IMR-90 (cell line): Measurements from ENCODE around the gene BACH1. TPM values are rescaled to one million over a fixed set of nuclear protein-coding genes. Genes with fewer than 3 reads are reported as not detected.

Source experiments
- ATAC-seq: fragments of 200-7000 bp; cut with Tn5 transposase; 2 replicates; pipeline ENCODE4 v1.9.1; 2020; ENCODE audit warnings: low read depth, mild to moderate bottlenecking, moderate library complexity
- BruUV-seq: library from RNA; stranded (reverse); fragments of 400-500 nt; replicated peaks from 2 replicates; lab custom pipeline; 2021; lab: Mats Ljungman, UMichigan
- CTCF ChIA-PET: fragments of 300-600 bp; formaldehyde crosslinking; extraction: SDS; loops from one replicate; lab custom pipeline; 2021; ENCODE audit warnings: antibody characterized with exemption; lab: Yijun Ruan, JAX
- POLR2A ChIA-PET: fragments of 300-600 bp; sonication (Branson Sonifier 250); formaldehyde crosslinking; loops from one replicate; lab custom pipeline; 2022; ENCODE audit warnings: antibody characterized with exemption; ENCODE audit not compliant: unreplicated experiment; lab: Charles Lee
- DNase-seq: peaks from one replicate; pipeline ENCODE4 v3.0.0; 2013
- H2AFZ ChIP-seq: replicated peaks from 2 replicates; pipeline ENCODE3; 2013; ENCODE audit warnings: low read length, mild to moderate bottlenecking; ENCODE audit not compliant: poor library complexity
- H2AK5ac ChIP-seq: 2 replicates; pipeline ENCODE4 v1.6.1; 2013; ENCODE audit warnings: low read depth, low read length, inconsistent platforms
- H2AK9ac ChIP-seq: replicated peaks from 2 replicates; pipeline ENCODE3; 2013; ENCODE audit warnings: mild to moderate bottlenecking, low read depth, low read length, moderate library complexity; ENCODE audit not compliant: poor library complexity
- H2BK120ac ChIP-seq: 2 replicates; pipeline ENCODE4 v1.6.1; 2013; ENCODE audit warnings: low read depth, low read length, inconsistent platforms
- H2BK15ac ChIP-seq: 3 replicates; pipeline ENCODE4 v1.6.1; 2013; ENCODE audit warnings: low read depth, low read length, inconsistent platforms
- H2BK20ac ChIP-seq: 2 replicates; pipeline ENCODE4 v1.6.1; 2013; ENCODE audit warnings: low read depth, mild to moderate bottlenecking, inconsistent platforms, low read length, moderate library complexity
- H2BK5ac ChIP-seq: 2 replicates; pipeline ENCODE4 v1.6.1; 2013; ENCODE audit warnings: mild to moderate bottlenecking, low read depth, low read length, inconsistent platforms; ENCODE audit not compliant: poor library complexity, severe bottlenecking
- H3K14ac ChIP-seq: replicated peaks from 2 replicates; pipeline ENCODE4 v1.6.1; 2013; ENCODE audit warnings: low read depth, low read length, inconsistent platforms
- H3K18ac ChIP-seq: 2 replicates; pipeline ENCODE4 v1.6.1; 2013; ENCODE audit warnings: low read depth, low read length, control low read depth
- H3K23ac ChIP-seq: 2 replicates; pipeline ENCODE4 v1.6.1; 2013; ENCODE audit warnings: low read depth, low read length, inconsistent platforms
- H3K27ac ChIP-seq: 2 replicates; pipeline ENCODE4 v1.5.1; 2013; ENCODE audit warnings: mild to moderate bottlenecking, control low read depth, low read length; ENCODE audit not compliant: insufficient read depth
- H3K27me3 ChIP-seq: 2 replicates; pipeline ENCODE4 v1.6.1; 2013; ENCODE audit warnings: low read length; ENCODE audit not compliant: control insufficient read depth, insufficient read depth
- H3K36me3 ChIP-seq: 2 replicates; pipeline ENCODE4 v1.6.1; 2013; ENCODE audit warnings: low read length, mixed read lengths; ENCODE audit not compliant: control insufficient read depth, insufficient read depth
- H3K4ac ChIP-seq: 2 replicates; pipeline ENCODE4 v1.6.1; 2013; ENCODE audit warnings: low read depth, low read length, inconsistent platforms
- H3K4me1 ChIP-seq: 2 replicates; pipeline ENCODE4 v1.6.1; 2013; ENCODE audit warnings: low read length, mixed read lengths; ENCODE audit not compliant: control insufficient read depth, insufficient read depth
- H3K4me2 ChIP-seq: 2 replicates; pipeline ENCODE4 v1.6.1; 2013; ENCODE audit warnings: low read depth, mild to moderate bottlenecking, control low read depth, low read length, moderate library complexity
- H3K4me3 ChIP-seq: 2 replicates; pipeline ENCODE4 v1.5.1; 2013; ENCODE audit warnings: low read depth, mild to moderate bottlenecking, control low read depth, low read length, moderate library complexity; ENCODE audit not compliant: insufficient read depth
- H3K56ac ChIP-seq: 2 replicates; pipeline ENCODE4 v1.6.1; 2013; ENCODE audit warnings: low read length, inconsistent platforms; ENCODE audit not compliant: insufficient read depth; ENCODE audit errors: extremely low read depth
- H3K79me1 ChIP-seq, 2 experiments: 2 replicates each; pipeline ENCODE4 v1.6.1; 2013; ENCODE audit warnings: low read length in 2 of 2, inconsistent platforms in 1 of 2, low read depth in 1 of 2
- H3K9ac ChIP-seq: 2 replicates; pipeline ENCODE4 v1.6.1; 2013; ENCODE audit warnings: low read depth, low read length, control low read depth
- H3K9me1 ChIP-seq: 2 replicates; pipeline ENCODE4 v1.6.1; 2013; ENCODE audit warnings: low read length, inconsistent platforms; ENCODE audit not compliant: insufficient read depth
- H3K9me3 ChIP-seq: 2 replicates; pipeline ENCODE4 v1.6.1; 2013; ENCODE audit warnings: low read length; ENCODE audit not compliant: control insufficient read depth, insufficient read depth
- H4K20me1 ChIP-seq: 2 replicates; pipeline ENCODE4 v1.6.1; 2013; ENCODE audit warnings: low read length, inconsistent platforms; ENCODE audit not compliant: insufficient read depth
- H4K5ac ChIP-seq: 2 replicates; pipeline ENCODE4 v1.6.1; 2013; ENCODE audit warnings: mild to moderate bottlenecking, low read depth, low read length, control low read depth
- H4K8ac ChIP-seq, 2 experiments: 2 replicates each; pipeline ENCODE4 v1.6.1; 2013; ENCODE audit warnings: low read depth in 2 of 2, low read length in 2 of 2, control low read depth in 1 of 2, inconsistent platforms in 1 of 2
- H4K91ac ChIP-seq: 2 replicates; pipeline ENCODE4 v1.6.1; 2013; ENCODE audit warnings: low read depth, low read length, inconsistent platforms; ENCODE audit not compliant: insufficient read depth
- BHLHE40 ChIP-seq: fragments of 150-350 bp; IDR thresholded peaks from 2 replicates; pipeline ENCODE4 v1.6.1; 2016; ENCODE audit warnings: mild to moderate bottlenecking, low read depth, low read length
- CEBPB ChIP-seq: IDR thresholded peaks from 2 replicates; pipeline ENCODE4 v1.6.1; 2012; ENCODE audit warnings: low read depth, low read length, improper control_type of control experiment
- CHD1 ChIP-seq: IDR thresholded peaks from 2 replicates; pipeline ENCODE4 v1.6.1; 2012; ENCODE audit warnings: low read depth, low read length, improper control_type of control experiment
- ELK1 ChIP-seq: fragments of 150-350 bp; IDR thresholded peaks from 2 replicates; pipeline ENCODE4 v1.6.1; 2016; ENCODE audit warnings: low read depth, mild to moderate bottlenecking, low read length, moderate library complexity, borderline replicate concordance
- FOS ChIP-seq: fragments of 150-350 bp; IDR thresholded peaks from 2 replicates; pipeline ENCODE4 v1.6.1; 2016; ENCODE audit warnings: low read depth, low read length
- MAFK ChIP-seq: IDR thresholded peaks from 2 replicates; pipeline ENCODE4 v1.6.1; 2012; ENCODE audit warnings: low read depth, low read length, improper control_type of control experiment
- MAZ ChIP-seq: IDR thresholded peaks from 2 replicates; pipeline ENCODE4 v1.6.1; 2012; ENCODE audit warnings: low read depth, mild to moderate bottlenecking, low read length, improper control_type of control experiment, moderate library complexity, borderline replicate concordance
- MXI1 ChIP-seq: IDR thresholded peaks from 2 replicates; pipeline ENCODE4 v1.6.1; 2012; ENCODE audit warnings: low read depth, mild to moderate bottlenecking, low read length, moderate library complexity, borderline replicate concordance
- NFE2L2 ChIP-seq: fragments of 150-350 bp; IDR thresholded peaks from 2 replicates; pipeline ENCODE4 v1.6.1; 2016; ENCODE audit warnings: low read depth, mild to moderate bottlenecking, low read length
- POLR2A ChIP-seq: IDR thresholded peaks from 2 replicates; pipeline ENCODE4 v1.6.1; 2012; ENCODE audit warnings: mild to moderate bottlenecking, low read depth, low read length
- RAD21 ChIP-seq: IDR thresholded peaks from 2 replicates; pipeline ENCODE4 v1.6.1; 2012; ENCODE audit warnings: low read length, improper control_type of control experiment
- RFX5 ChIP-seq: IDR thresholded peaks from 2 replicates; pipeline ENCODE4 v1.8.0; 2012; ENCODE audit warnings: low read depth, mild to moderate bottlenecking, low read length, moderate library complexity
- SMC3 ChIP-seq: fragments of 150-350 bp; IDR thresholded peaks from 2 replicates; pipeline ENCODE4 v1.6.1; 2016; ENCODE audit warnings: low read depth, mild to moderate bottlenecking, antibody characterized with exemption, low read length, moderate library complexity
- WGBS, 2 experiments: methylation state at CpG; one replicate each; pipeline versions ENCODE4 v1.1.5 to v1.1.7; 2013; ENCODE audit warnings: missing lambda C conversion rate in 2 of 2; ENCODE audit not compliant: insufficient read length in 1 of 2; ENCODE audit errors: extremely low coverage in 2 of 2; 5-methylcytosine and 5-hydroxymethylcytosine counted together
- dilution Hi-C: fragments of 300-500 bp; cut with HindIII; formaldehyde crosslinking; loops from one replicate; pipeline ENCODE4 v1.14.3; 2018; ENCODE audit warnings: low sequenced_read_pairs; ENCODE audit not compliant: unreplicated experiment
- in situ Hi-C: fragments of 300-500 bp; cut with MboI; formaldehyde crosslinking; loops from 3 replicates; pipeline ENCODE4 v1.14.3; 2019; ENCODE audit warnings: low sequenced_read_pairs, inconsistent platforms, mixed read lengths
- intact Hi-C: fragments of 100-400 bp; cut with micrococcal nuclease; formaldehyde crosslinking; loops from 2 replicates; pipeline ENCODE4 v1.10.0; 2022
- polyA plus RNA-seq, 3 experiments: library from polyadenylated mRNA; depleted of rRNA; stranded (reverse); fragments of >200 nt; gene quantifications; 2 replicates each; pipeline ENCODE4 v1.2.3, GENCODE V29; 2012; ENCODE audit warnings: low replicate concordance in 1 of 3
- total RNA-seq: library from RNA; depleted of rRNA; stranded (reverse); fragments of >200 nt; gene quantifications from 2 replicates; pipeline ENCODE4 v1.2.3, GENCODE V29; 2012
- TF ChIP-seq, protein P1 (sequence below): fragments of 150-350 bp; IDR thresholded peaks from 2 replicates; pipeline ENCODE4 v1.6.1; 2017; ENCODE audit warnings: mild to moderate bottlenecking, antibody characterized with exemption, low read length, low read depth

Gene BACH1
- total and polyA plus RNA-seq, 2 of the 4 experiments (the other 2 are of a cell fraction), result 23.1 to 108 TPM

- CTCF ChIA-PET, result interaction anchor here (1.1 kb wide), 1 partner anchor 204 kb away, joined by 3 read pairs; no protein-coding TSS in a partner anchor
Observed at GRCh38 chr21:29297483-29298347, 1.0 kb upstream of the BACH1 start.

More at GRCh38 chr21:29297483-29298347, 1.0 kb upstream of the BACH1 start:
- Histone ChIP-seq H3K79me1 (peaks cover 3 to 33% of the 10 kb centered on the region in 2 experiments; a peak in 3 of 4 replicates), H3K27ac (peak overlapping the region; percentile 51; the same call in 1 of the 2 replicates), H4K20me1 (peaks cover 32% of the 10 kb centered on the region), H3K9me3 (no peaks in the 10 kb centered on the region; the same call in 1 of the 2 replicates), H3K56ac (no peak overlapping the region), H4K91ac (peak overlapping the region; percentile 55), H2BK15ac (no peak overlapping the region), H3K23ac (0 out of 2 replicates have a peak overlapping the region, but pooled peaks have one; percentile 37), H3K4me3 (peak overlapping the region; percentile 41), H4K8ac (peak overlapping the region; percentile 44 to 46; a peak in 2 of 4 replicates), H2BK20ac (peak overlapping the region; percentile 12; the same call in 1 of the 2 replicates), H2AK5ac (peak overlapping the region; percentile 83), H3K36me3 (no peaks in the 10 kb centered on the region), H3K9me1 (peaks cover 7% of the 10 kb centered on the region), H3K9ac (no peak overlapping the region; the same call in 1 of the 2 replicates), H3K4me2 (peak overlapping the region; percentile 57), H3K14ac (peak overlapping the region; percentile 33; the same call in 1 of the 2 replicates), H3K4ac (peak overlapping the region; percentile 74), H4K5ac (peak overlapping the region; percentile 50), H2AK9ac (peak overlapping the region; percentile 80), H2AFZ (peak overlapping the region; percentile 87), H2BK5ac (peak overlapping the region; percentile 25), H3K18ac (peak overlapping the region; percentile 40; the same call in 1 of the 2 replicates), H2BK120ac (peak overlapping the region; percentile 60; the same call in 1 of the 2 replicates), H3K27me3 (no peaks in the 10 kb centered on the region), H3K4me1 (peaks cover 3% of the 10 kb centered on the region; the same call in 1 of the 2 replicates)
- no TSS peak for BruUV-seq
- in situ Hi-C loops (no loop called here), dilution Hi-C loops (no loop called here), intact Hi-C loops (loop anchor here (2.0 kb wide), 2 partner anchors 123 to 551 kb away; no protein-coding TSS in a partner anchor)
- DNase-seq (no peak), ATAC-seq (no peak)
- POLR2A ChIA-PET, result interaction anchor here (0.8 kb wide), 1 partner anchor 116 kb away, joined by 4 read pairs; no protein-coding TSS in a partner anchor
- 94% methylated on average over 12 of the region's 27 CpGs; no CpG with 5 or more reads in 1 of the 2 experiments for WGBS, 2 experiments
- no peak for TF ChIP-seq ELK1
- no peak for TF ChIP-seq BHLHE40
- TF ChIP-seq RFX5, result no peak
- TF ChIP-seq NFE2L2, result no peak
- no peak for TF ChIP-seq MAFK
- TF ChIP-seq CEBPB, result no peak
- no peak for TF ChIP-seq MXI1
- TF ChIP-seq RAD21, result no peak
- TF ChIP-seq, protein P1, sequence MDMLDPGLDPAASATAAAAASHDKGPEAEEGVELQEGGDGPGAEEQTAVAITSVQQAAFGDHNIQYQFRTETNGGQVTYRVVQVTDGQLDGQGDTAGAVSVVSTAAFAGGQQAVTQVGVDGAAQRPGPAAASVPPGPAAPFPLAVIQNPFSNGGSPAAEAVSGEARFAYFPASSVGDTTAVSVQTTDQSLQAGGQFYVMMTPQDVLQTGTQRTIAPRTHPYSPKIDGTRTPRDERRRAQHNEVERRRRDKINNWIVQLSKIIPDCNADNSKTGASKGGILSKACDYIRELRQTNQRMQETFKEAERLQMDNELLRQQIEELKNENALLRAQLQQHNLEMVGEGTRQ, result no peak
- no peak for TF ChIP-seq CHD1
- TF ChIP-seq MAZ, result no peak
- TF ChIP-seq FOS, result no peak
- no peak for TF ChIP-seq SMC3
- no peak for TF ChIP-seq POLR2A
